ENCODE results near the gene FGD2.

GRCh38 chr6:37048403-37048850 is 43.0 kb downstream of the FGD2 start:
- TF ChIP-seq EZH2 (IDR thresholded peaks at IDR 0.05) (no peak), POLR2AphosphoS5 (IDR thresholded peaks at IDR 0.05; ENCODE audit: borderline replicate concordance, low read depth, low read length) (no peak)

Measured in SK-N-MC (cell line).